Kidney (tissue), 14 donors: ENCODE results near the gene SQOR. TPM values are rescaled to one million over a fixed set of nuclear protein-coding genes. Genes with fewer than 3 reads are reported as not detected.
A peak's percentile ranks its signal among the peaks of the same experiment; 100 is the strongest.
"Not testable (repeated sequence)": the region's sequence is repeated elsewhere in the genome, so short reads cannot be mapped to it uniquely, and the experiment has no call there.

Experiments used
- DNase-seq, 5 donors: peaks; one replicate each; pipeline ENCODE4 v3.0.0-alpha.2; 2013 to 2020
- FAIRE-seq: peaks from 2 replicates; lab custom pipeline; 2012; peaks lifted over from hg19 to GRCh38; lab: Jason Lieb, UNC
- H3K27ac ChIP-seq, 2 donors: one replicate each; pipeline ENCODE4 v1.7.0; 2013; ENCODE audit warnings: low read depth in 2 of 2, low read length in 2 of 2, inconsistent platforms in 1 of 2
- H3K27me3 ChIP-seq: one replicate; pipeline ENCODE4 v1.7.1; 2013; ENCODE audit warnings: low read length, inconsistent platforms; ENCODE audit not compliant: control insufficient read depth, insufficient read depth
- H3K36me3 ChIP-seq, 3 donors: one replicate each; pipeline versions ENCODE4 v1.7.0 to v1.7.1; 2013; ENCODE audit warnings: low read length in 3 of 3, control low read depth in 1 of 3, inconsistent platforms in 1 of 3; ENCODE audit not compliant: insufficient read depth in 3 of 3, control insufficient read depth in 2 of 3
- H3K4me1 ChIP-seq, 3 donors: one replicate each; pipeline versions ENCODE4 v1.7.0 to v1.7.1; 2013; ENCODE audit warnings: low read length in 3 of 3, inconsistent platforms in 1 of 3, low read depth in 1 of 3; ENCODE audit not compliant: control insufficient read depth in 2 of 3, insufficient read depth in 2 of 3
- H3K4me3 ChIP-seq, 3 donors: one replicate each; pipeline versions ENCODE4 v1.7.0 to v1.8.1; 2013; ENCODE audit warnings: low read length in 3 of 3, control low read depth in 1 of 3, inconsistent platforms in 1 of 3
- H3K9ac ChIP-seq, 3 donors: one replicate each; pipeline versions ENCODE4 v1.7.0 to v1.7.1; 2013; ENCODE audit warnings: low read length in 3 of 3, control low read depth in 1 of 3, inconsistent platforms in 1 of 3
- H3K9me3 ChIP-seq, 3 donors: one replicate each; pipeline versions ENCODE4 v1.7.0 to v1.7.1; 2013; ENCODE audit warnings: low read length in 3 of 3, control low read depth in 1 of 3, inconsistent platforms in 1 of 3; ENCODE audit not compliant: control insufficient read depth in 2 of 3, insufficient read depth in 1 of 3
- intact Hi-C: fragments of 100-400 bp; cut with DNase I; formaldehyde crosslinking; loops from one replicate; pipeline ENCODE4 v1.11.1; 2022
- polyA plus RNA-seq: library from polyadenylated mRNA; stranded (reverse); fragments of 350-450 nt; fragmentation: Illumina TruSeq; extraction: RNeasy Lipid Tissue Mini Kit (QIAGEN cat#74804); gene quantifications from one replicate; pipeline ENCODE4 v1.2.3, GENCODE V29; 2014; ENCODE audit warnings: low read depth, low replicate concordance; ENCODE audit not compliant: insufficient read depth
- total RNA-seq: library from RNA; stranded (reverse); fragmentation: NEBNext Ultra II Directional; extraction: Animal tissue kit (Norgen Biotek cat#: 25700); gene quantifications from one replicate; pipeline ENCODE4 v1.2.1, GENCODE V29; 2021
- TF ChIP-seq, protein P1 (sequence below): IDR thresholded peaks from 3 replicates; pipeline ENCODE4 v1.5.1; 2012; ENCODE audit warnings: mild to moderate bottlenecking, moderate library complexity, borderline replicate concordance; ENCODE audit not compliant: insufficient read depth; ENCODE audit errors: extremely low read depth
- donor health status: control.
- donor health status: control.
- donor health status: control.
- donor health status: control.
- donor health status: control.
- donor health status: DM: yes; HTN: yes; CAD: no.
- donor health status: Normal renal cell carcinoma (clear cell type).

Gene SQOR
- total and polyA plus RNA-seq, 2 donors from 2014 or later: 43.4 to 67.5 TPM

- Histone ChIP-seq H3K27ac (no peak overlapping the region), H3K9ac (no peak overlapping the region), H3K4me1 (peaks cover 0 to 21% (median 17%) of the 10 kb centered on the region in 3 donors), H3K9me3 (no peaks in the 10 kb centered on the region), H3K36me3 (no peaks in the 10 kb centered on the region), H3K4me3 (no peak overlapping the region), H3K27me3 (no peaks in the 10 kb centered on the region)
- TF ChIP-seq, protein P1, sequence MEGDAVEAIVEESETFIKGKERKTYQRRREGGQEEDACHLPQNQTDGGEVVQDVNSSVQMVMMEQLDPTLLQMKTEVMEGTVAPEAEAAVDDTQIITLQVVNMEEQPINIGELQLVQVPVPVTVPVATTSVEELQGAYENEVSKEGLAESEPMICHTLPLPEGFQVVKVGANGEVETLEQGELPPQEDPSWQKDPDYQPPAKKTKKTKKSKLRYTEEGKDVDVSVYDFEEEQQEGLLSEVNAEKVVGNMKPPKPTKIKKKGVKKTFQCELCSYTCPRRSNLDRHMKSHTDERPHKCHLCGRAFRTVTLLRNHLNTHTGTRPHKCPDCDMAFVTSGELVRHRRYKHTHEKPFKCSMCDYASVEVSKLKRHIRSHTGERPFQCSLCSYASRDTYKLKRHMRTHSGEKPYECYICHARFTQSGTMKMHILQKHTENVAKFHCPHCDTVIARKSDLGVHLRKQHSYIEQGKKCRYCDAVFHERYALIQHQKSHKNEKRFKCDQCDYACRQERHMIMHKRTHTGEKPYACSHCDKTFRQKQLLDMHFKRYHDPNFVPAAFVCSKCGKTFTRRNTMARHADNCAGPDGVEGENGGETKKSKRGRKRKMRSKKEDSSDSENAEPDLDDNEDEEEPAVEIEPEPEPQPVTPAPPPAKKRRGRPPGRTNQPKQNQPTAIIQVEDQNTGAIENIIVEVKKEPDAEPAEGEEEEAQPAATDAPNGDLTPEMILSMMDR: no peak
- peak in 1 of 5 donors; percentile 27 for DNase-seq
- no peak for FAIRE-seq
- intact Hi-C loops: no loop called here
These were observed 11.4 kb downstream of the SQOR start for GRCh38 chr15:45646220-45646619.

DNA sequence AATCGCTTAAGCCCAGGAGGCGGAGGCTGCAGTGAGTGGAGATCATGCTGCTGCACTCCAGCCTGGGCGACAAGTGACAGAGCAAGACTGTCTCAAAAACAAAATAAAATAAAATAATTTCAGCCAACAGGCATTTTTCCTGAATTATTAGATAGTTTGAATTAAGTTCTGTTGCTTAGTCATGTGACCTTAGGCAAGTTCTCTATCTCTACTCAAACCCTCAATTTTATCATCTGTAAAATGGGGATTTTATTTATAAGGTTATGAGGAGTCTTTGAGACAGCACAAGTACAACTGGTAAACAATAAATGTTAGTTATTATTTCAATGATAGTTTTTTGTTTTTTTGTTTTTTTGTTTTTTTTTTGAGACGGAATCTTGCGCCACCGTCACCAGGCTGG lies 13.0 kb downstream of the SQOR start:
- Histone ChIP-seq H3K4me3 (no peak overlapping the region), H3K9ac (no peak overlapping the region), H3K27me3 (no peaks in the 10 kb centered on the region), H3K36me3 (no peaks in the 10 kb centered on the region), H3K9me3 (no peaks in the 10 kb centered on the region), H3K4me1 (peaks cover 0 to 8% (median 8%) of the 10 kb centered on the region in 3 donors), H3K27ac (no peak overlapping the region)
- no peak for DNase-seq
- intact Hi-C loops: no loop called here
- FAIRE-seq: no peak
- TF ChIP-seq, protein P1: no peak

DNA sequence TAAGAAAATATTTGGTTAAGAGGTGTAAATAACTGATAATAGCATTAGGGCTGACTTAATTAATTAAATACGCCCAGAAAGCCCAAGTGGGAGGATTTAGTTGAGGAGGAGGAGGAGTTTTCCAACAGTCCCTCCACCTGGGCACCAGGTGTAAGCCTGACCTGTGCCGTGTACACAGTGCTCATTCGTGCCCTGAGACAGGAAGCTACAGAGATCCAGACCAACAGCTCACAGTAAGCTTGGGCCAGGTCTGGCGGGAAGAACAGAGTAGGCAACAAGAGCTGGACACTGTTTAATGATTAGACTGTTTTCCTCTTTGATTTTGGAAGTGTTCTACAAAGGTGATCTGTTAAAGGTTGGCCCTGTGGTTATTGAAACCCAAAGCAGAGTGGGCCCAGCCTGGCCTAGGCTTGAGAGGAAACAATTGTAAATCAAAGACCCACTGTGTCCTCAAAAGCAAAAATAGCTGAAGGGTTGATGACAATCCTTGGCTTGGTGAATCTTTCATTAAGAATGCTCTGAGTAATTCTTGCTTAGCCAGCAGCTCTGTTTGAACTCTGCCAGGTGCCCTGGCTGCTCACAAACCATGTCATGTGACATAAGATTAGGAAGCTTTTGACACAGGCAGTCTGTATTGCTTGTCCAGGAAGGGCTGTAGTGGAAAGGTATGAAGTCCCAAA lies 13.8 kb downstream of the SQOR start:
- no peak overlapping the region for H3K9ac ChIP-seq
- H3K4me3 ChIP-seq: no peak overlapping the region
- no peaks in the 10 kb centered on the region for H3K9me3 ChIP-seq
- H3K27ac ChIP-seq: peak overlapping the region; percentile 68 to 86
- no peaks in the 10 kb centered on the region for H3K27me3 ChIP-seq
- intact Hi-C loops: no loop called here
- H3K36me3 ChIP-seq: no peaks in the 10 kb centered on the region
- TF ChIP-seq, protein P1: no peak
- no peak for FAIRE-seq
- H3K4me1 ChIP-seq: peaks cover 0 to 8% (median 8%) of the 10 kb centered on the region in 3 donors
- DNase-seq: no peak

DNA sequence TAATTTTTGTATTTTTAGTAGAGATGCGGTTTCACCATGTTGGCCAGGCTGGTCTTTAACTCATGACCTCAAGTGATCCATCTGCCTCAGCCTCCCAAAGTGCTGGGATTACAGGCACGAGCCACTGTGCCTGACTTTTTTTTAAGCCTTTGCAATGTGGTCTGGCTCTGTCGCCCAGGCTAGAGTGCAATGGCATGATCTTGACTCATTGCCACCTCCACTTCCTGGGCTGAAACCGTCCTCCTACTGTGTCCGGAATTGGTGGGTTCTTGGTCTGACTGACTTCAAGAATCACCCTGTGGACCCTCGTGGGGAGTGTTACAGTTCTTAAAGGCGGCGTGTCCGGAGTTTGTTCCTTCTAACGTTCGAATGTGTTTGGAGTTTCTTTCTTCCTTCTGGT lies 15.2 kb downstream of the SQOR start:
- H3K4me3 ChIP-seq, H3K27me3 ChIP-seq, FAIRE-seq, DNase-seq, H3K9ac ChIP-seq, H3K27ac ChIP-seq, H3K9me3 ChIP-seq, H3K36me3 ChIP-seq, H3K4me1 ChIP-seq, intact Hi-C loops: not testable (repeated sequence)
